Measurements from ENCODE around the gene ADORA2B.
"Not testable (repeated sequence)": the region's sequence is repeated elsewhere in the genome, so short reads cannot be mapped to it uniquely, and the experiment has no call there.

ADORA2B gene

DNA sequence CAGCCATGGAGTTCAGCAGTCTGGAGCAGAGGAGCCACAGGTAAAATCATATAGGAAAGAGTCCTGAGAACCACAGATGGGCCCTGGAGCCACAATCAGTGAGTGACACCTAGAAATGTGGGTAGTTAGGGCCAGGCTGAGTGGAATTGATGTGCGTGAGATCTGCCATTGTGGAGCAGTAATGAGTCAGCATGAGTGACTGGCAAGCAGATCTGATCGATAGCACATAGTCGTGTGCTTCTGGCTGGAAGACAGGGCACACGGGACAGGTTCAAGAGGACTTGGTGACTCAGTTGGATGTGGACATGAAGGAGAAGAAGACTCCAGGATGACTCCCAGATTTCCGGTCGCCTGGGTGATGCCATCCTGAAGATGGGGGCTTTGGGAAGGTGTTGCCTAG is 12.3 kb downstream of the ADORA2B start:
- DNase-seq: peak; percentile 41

- no peak for DNase-seq
Observed at GRCh38 chr17:15957608-15958307, 12.8 kb downstream of the ADORA2B start.

DNA sequence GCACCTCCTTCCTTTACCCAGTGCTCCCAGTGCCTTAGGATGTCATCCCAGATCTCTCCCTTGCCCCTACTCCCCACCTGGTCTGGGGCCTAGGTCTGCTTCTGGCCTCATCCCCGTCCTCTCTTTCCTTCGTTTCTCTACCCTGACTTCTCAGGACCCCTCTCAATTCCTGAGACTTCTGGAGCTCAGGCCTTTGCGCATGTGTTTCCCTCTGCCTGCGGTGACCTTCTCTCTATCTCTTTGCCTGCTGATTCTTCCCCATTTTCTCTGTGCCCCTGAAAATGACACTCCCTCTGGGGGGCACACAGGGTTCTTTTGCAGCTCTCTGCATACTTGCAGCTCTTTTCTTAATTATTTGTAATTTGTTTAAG is 13.5 kb downstream of the ADORA2B start:
- no peak for DNase-seq

GRCh38 chr17:15963670-15964110 is 18.8 kb downstream of the ADORA2B start:
- DNase-seq: no peak

DNA sequence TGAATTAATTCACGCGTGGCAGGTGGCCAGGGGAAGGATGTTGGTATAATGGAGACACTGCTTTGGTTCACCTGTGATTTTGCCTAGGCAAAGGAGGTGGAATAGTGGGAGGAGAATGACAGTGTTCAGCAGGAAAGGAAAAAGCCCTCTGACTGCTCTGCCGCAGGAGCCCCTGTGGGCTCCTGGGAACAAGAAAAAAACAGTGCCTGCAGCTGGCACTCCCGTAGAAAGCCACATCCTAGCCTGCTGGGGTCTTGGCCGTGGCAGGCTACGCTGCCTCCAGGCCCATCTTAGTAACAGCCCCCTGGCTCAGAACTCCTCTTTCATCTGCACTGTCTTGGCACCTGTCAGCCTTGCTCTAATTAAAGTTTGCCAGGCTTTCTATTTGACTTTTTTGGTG is 20.6 kb downstream of the ADORA2B start:
- DNase-seq: no peak

- no peak for DNase-seq
Observed at GRCh38 chr17:15966183-15966878, 21.4 kb downstream of the ADORA2B start.

DNA sequence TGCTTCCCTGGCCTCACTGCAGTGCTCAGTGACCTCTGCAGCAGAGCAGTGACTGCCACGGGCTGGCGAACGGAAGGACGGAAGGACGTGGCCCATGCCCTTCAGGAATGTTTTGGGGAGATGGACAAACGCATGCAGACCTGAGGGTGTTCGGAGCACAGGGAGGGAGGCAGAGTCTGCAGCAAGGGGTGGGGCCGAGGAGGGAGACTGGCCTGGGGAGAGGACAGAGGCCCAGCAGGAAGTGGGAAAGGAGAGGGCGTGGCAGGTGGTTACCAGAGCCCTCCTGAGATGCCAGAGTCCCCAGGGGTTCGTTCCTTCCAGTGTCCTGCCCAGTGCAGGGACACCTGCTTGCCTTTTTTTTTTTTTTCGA is 21.9 kb downstream of the ADORA2B start:
- DNase-seq: no peak

DNA sequence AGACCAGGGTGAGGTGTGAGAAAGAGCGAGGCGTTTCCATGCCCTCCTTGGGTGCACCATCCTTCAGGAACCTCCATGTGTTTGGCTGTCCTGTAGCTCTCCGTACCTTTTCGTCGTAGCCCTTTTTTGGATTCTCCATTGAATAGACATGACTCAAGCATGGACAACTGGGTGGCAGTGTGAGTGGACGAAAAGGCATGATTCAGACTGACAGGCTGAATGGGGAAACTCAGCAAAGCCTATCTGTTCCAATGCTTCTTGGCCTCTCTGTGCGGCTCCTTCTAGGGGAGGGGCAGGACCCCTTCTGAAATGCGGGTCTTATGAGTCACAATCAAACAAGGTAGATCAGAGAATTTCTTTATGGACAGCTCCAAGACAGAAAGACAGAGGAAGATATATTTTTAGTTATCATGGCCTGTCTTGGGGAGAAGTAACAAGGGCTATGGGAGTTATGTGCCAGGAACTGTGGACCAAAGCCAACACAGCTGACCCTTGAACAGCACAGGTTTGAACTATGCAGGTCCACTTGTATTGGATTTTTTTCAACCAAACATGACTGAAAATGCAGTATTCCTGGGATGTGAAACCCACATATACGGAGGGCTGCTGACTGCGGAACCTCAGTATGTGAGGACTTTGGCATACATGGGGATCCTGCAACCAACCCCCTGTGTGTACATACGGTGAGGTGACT is 22.9 kb downstream of the ADORA2B start:
- DNase-seq: no peak

DNA sequence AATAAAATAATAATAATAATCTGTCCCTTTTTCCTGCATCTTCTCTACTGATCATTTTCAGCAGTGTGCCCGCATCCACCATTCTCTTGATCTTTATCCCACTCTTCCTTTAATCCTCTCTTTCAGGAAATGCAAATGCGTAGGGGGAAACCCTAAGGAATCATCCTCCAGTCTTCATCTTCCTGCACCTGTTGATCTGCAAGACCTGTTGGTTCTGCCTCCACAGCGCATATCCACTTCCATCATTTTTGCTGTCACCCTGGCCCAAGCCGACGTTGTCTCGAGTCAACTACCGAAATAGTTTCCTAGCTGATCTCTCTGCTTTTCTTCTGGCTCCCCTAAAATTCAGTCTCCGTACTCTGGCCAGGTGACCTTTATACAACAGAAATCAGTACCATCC is 24.5 kb downstream of the ADORA2B start:
- DNase-seq: no peak

DNA sequence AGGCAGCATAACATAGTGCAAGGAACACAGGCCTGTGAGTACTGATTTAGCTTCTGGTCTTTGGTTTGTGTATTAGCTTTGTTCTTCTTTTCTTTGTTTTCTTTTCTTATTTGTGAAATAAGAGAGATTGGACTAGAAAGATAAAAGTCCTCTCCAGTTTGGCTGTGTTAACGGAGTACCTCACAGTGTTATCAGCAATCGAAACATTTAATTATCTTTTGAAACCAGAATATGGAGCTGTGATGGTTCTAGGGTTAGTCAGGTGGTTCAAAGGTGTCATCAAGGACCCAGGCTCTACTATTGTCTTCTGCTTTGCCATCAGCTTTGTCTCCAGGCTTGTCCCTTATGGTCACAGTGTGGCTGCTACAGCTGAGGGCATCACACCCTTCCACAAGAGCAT is 25.6 kb downstream of the ADORA2B start:
- DNase-seq: no peak

- no peak for DNase-seq
Observed at GRCh38 chr17:15971098-15971678, 26.3 kb downstream of the ADORA2B start.

- DNase-seq: no peak
Observed at GRCh38 chr17:15971882-15972281, 27.0 kb downstream of the ADORA2B start.

GRCh38 chr17:15972497-15972951 is 27.6 kb downstream of the ADORA2B start:
- DNase-seq: no peak

GRCh38 chr17:15973016-15973415 is 28.1 kb downstream of the ADORA2B start:
- DNase-seq: no peak

DNA sequence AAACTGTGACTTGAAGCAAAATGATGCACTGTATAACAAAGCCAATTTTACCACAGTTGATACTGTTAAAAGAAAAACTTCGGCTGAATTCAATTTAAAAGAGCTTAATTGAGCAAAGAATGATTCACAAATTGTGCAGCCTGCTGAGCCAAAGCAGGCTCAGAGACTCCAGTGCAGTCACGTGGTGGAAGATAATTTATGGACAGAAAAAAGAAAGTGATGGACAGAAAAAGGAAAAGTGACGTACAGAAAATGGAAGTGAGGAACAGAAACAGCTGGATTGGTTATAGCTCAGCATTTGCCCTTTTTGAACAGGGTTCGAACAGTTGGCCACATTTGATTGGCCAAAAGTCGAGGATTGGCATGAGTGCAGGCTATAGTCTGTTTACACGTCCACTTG is 28.9 kb downstream of the ADORA2B start:
- no peak for DNase-seq

DNA sequence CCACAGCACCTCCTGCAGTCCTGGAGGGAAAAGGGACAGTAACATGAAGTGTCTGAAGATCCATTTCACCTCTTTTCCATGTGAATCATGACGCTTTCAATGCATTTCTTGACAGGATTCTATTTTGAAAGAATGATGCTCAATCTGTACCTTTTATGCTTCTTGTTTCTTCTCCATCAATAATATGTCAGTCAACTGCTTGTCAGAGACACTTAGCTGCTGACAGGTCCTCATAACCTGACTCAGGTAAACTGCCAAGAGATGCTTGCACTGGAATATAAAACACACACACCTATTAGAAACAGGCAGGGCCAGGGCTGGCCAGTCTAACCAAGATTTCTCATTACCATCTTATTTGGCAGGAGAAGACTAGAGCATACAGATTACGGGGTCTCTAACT is 33.0 kb downstream of the ADORA2B start:
- no peak for DNase-seq

GRCh38 chr17:15978606-15979005 is 33.7 kb downstream of the ADORA2B start:
- no peak for DNase-seq

DNA sequence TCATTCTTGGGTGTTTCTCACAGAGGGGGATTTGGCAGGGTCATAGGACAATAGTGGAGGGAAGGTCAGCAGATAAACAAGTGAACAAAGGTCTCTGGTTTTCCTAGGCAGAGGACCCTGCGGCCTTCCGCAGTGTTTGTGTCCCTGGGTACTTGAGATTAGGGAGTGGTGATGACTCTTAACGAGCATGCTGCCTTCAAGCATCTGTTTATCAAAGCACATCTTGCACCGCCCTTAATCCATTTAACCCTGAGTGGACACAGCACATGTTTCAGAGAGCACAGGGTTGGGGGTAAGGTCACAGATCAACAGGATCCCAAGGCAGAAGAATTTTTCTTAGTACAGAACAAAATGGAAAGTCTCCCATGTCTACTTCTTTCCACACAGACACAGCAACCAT is 34.1 kb downstream of the ADORA2B start:
- not testable (repeated sequence) for DNase-seq

DNA sequence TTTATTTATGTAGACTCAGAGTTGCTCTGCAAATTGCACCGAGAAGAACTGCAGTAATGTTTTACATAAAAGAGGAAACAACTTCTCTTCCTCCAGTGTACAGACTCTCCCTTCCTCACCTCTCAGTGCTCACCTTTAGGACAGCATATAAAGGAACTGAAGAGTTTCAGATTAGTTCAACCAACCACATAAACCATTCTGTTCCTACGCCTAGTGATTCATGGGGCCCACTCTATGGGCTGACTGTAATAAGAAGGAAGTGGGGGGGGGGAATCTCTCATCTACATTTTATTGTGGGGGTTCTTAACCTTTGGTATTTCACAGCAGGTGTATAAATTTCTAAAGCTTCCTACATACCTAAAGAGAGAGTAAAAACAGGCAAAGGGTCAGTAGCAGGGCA is 36.3 kb downstream of the ADORA2B start:
- DNase-seq: peak; percentile 54

DNA sequence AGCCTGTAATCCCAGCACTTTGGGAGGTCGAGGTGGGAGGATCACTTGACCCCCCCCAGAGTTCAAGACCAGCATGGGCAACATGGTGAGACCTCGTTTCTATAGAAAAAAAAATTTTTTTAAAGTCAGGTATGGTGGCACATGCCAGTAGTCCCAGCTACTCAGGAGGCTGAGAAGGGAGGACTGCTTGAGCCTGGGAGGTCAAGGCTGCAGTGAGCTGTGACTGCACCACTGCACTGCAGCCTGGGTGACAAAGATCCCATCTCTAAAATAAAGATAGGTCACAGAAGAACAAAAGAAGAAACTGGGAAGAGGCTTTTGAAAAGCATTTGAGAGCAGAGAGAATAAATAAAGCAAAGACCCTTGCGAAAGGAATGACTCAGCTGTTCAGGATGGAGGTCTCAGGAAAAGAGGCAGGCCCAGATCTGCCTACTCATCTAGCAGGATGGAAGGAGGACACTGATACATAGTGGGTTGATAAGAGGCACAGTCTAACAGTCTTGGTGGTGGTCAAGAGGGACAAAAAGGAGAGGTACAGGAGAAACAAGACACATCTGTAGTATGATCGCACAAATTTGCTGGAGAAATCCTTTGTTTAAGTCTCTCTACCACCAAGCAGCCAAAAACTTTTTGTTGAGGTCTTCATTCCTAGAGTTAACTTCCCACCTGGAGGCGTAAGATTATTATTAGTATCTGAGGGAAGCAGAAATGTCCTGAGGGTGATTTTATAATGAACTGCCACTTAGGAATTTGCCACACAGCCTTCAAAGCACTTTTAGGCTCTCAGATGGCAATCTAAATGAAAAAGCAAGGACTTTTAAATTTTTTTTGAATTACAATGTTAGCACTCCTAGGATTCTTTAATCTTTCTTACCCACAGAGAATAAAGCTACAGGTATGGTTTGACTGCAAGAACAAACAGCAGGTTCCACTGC is 37.0 kb downstream of the ADORA2B start:
- DNase-seq: no peak

DNA sequence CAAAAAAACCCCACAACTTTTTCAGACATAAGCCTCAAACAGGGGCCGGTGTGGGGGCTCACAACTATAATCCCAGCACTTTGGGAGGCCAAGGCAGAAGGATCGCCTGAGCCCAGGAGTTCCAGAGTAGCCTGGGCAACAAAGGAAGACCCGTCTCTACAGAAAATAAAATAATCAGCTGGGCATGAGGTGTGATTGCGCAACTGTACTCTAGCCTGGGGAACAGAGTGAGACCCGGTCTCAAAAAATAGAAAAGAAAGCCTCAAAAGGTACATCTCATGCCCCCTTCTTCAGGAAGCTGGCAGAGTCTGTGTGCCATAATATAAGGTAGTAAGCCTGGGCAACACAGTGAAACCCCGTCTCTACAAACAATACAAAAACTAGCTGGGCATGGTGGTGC is 51.4 kb downstream of the ADORA2B start:
- no peak for DNase-seq

DNA sequence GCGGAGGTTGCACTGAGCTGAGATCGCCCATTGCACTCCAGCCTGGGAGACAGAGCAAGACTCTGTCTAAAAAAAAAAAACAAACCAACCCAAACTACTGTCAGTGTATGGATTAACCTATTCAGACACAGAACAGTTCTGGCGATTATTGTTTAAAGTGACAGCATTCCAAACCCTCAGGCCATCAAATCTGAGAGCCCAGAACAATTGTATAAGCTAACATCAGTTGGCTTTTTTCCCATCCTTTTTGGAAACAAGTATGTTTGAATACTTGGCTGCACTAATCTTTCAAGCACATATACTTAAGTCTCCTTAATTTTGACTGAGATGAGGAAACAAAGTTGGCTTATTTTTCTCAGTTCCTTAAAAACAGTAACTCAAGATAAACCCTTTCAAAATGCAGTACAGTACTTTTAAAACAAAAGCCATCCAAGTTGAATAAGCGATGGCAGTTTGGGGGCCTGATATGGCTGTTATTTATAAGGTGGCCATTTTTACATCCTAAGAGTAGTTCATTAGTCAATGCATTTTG is 53.2 kb downstream of the ADORA2B start:
- no peak for DNase-seq

All from stimulated activated CD4-positive, alpha-beta T cell treated with anti-CD3 and anti-CD28 coated beads, Interleukin-4, amount 100 ng/mL, for 24 hours (primary cell).